Measurements from ENCODE around the gene COMMD1.
"Not testable (repeated sequence)": the region's sequence is repeated elsewhere in the genome, so short reads cannot be mapped to it uniquely, and the experiment has no call there.

COMMD1 gene

DNA sequence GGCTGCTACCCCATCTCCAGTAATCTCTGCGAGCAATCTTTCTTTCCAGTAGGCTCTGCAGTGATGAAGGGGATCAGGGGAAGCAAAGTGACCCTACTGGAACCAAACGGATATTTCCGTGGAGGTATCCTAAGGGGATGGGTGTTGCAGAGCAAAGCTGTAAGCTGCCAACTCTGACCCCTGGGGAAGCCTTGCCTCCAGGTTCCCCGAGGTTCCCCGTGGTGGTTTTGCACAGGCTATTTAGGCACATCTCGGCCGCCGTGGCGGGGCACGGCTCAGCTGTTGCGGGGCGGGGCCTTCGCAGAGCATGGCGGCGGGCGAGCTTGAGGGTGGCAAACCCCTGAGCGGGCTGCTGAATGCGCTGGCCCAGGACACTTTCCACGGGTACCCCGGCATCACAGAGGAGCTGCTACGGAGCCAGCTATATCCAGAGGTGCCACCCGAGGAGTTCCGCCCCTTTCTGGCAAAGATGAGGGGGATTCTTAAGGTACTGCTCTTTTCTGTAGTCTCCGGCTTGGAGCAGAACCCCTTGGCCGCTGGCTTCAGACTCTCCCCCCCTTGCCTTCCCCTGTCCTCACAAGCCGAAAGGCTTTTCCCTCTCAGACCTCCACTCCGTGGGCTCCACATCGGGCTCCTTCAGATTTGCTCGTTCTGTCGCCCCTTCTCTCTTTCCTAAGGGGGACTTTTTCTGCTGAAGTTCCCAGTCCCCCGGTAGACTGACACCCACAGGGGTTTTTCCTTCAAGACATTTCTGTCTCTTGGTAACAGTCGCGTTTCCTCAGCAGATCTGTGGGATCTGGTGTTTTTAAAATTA, at the start of gene COMMD1:
Gene COMMD1 (plus strand): TSS at position 303 of the 814 bp plus-strand sequence. CDS start 5 bp downstream, at position 308.
- peak; percentile 71 for DNase-seq (ENCODE audit: low spot score)

DNA sequence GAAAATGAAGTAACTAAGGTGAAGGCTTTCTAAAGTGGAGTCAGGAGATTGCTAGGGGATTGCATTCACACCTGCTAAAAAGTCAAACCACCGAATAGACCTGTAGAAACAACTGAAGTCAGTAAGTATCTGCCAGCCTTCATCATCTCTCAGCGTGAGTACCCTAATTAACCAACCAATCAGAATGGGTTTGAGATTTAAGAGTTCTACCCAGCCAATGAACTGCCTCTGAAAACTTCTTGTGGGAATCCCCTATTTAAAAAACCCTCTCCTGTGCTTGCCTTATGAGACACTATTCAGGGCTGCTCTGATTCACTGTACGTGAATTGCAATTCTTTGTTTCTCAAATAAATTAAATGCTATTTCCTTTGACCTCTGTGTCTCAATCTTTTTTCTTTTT, 48.2 kb upstream of the COMMD1 start:
- no peak for DNase-seq (ENCODE audit: low spot score)

DNA sequence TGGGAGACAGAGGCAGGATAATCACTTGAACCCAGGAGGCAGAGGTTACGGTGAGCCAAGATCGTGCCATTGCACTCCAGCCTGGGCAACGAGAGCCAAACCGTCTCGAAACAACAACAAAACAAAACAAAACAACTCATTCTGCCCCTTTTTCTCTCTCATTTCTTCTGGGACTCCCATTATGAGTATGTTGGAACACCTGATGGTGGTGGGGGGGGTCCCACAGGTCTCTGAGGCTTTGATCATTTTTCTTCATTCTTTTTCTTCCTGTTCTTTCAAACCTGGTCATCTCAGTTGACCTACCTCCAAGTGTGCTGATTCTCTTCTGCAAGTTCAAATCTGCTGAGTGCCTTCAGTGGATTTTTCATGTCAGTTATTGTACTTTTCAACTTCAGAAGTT, 43.4 kb upstream of the COMMD1 start:
- DNase-seq (ENCODE audit: low spot score), result no peak

DNA sequence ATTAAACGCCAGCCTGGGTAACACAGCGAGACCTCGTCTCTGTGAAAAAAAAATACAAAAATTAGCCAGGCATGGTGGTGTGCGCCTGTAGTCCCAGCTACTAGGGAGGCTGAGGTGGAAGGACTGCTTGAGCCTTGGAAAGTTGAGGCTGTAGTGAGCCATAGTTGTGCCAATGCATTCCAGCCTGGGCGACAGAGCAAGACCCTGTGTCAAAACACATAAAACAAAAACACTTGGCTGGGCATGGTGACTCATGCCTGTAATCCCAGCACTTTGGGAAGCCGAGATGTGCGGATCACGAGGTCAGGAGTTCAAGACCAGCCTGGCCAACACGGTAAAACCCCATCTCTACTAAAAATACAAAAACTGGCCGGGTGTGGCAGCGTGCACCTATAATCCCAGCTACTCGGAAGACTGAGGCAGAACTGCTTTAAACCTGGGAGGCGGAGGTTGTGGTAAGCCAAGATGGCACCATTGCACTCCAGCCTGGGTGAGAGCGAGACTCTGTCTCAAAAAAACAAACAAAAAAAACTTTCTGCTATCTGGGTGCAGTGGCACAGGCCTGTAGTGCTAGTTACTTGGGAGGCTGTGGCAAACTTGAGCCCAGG, 38.9 kb upstream of the COMMD1 start:
- DNase-seq (ENCODE audit: low spot score), result not testable (repeated sequence)

DNA sequence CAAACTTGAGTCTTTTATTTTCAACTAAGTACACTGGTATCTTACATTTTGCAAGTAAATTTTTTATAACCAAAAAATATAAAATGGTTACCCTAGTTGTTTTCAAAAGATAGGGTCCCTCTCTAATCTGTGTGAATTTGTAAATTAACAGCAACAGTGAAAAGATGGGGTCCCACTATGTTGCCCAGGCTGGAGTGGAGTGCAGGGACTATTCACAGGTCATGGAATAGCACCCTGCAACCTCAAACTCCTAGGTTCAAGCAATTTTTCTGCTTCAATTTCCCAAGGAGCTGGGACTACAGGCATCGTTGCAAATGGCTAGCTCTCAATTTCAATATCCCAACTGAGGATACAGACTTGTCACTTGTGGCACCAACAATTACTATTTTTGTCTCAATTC, 29.1 kb upstream of the COMMD1 start:
- no peak for DNase-seq (ENCODE audit: low spot score)

DNA sequence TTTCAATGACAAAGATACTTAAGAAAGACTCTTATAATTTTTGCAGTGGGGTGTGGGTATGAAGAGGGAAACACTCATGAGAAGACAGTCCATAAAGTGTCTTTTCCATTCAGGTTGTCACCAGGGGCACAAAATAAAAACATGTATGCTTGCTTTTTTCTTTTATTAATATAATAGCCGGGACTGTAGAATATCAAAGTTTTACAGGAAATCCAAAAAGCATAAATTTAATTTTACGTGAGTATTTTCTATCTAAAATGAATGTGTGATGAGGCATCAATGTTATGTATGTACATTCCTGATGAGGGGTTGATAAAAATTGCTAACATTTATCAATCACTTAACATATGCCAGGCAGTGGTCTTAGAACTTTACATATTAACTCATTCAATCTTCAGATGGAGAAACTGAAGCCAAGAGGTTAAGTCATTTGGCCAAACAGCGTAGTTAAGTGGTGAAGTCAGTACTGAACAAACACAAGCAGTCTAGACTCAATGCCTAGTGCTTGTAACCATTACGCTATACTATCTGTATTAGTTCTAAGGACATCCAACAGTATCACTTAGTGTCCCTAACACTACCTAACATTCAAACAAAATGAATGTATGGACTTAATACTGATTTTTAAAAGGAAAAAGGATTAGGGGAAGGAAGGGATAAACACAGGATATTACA, 27.8 kb upstream of the COMMD1 start:
- no peak for DNase-seq (ENCODE audit: low spot score)

DNA sequence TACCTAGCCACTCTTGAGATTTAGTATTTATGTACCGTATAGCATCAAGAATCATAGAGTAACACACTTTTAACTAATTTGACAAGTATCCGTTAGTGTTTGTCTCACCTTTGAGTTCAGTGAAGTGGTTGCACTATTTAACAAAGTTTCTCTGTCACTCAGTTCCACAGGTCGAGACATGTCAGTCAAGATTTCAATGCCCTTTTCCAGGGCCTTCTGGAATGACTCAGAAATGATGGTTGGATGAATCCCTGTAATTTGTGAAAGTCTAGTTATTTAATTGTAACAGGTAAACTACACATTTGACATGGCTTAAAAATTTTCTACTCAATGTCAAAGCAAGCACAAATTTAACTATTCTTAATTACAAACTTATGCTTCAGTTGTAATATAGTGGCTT, 26.7 kb upstream of the COMMD1 start:
- DNase-seq (ENCODE audit: low spot score), result no peak

DNA sequence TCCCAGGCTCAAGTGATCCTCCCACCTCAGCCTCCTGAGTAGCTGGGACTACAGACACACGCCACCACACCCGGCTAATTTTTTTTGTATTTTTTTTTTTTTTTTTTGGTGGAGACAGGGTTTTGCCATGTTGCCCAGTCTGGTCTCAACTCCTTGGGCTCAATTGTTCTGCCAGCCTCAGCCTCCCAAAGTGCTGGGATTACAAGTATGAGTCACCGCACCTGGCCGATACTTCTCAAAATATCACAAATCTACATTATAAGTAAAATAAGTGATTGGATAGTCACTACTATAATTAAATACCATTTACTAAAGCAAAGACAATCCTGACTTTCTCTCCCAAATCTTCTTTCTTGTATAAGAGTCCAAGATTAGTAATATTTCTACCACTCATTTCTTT, 26.1 kb upstream of the COMMD1 start:
- DNase-seq (ENCODE audit: low spot score), result not testable (repeated sequence)

DNA sequence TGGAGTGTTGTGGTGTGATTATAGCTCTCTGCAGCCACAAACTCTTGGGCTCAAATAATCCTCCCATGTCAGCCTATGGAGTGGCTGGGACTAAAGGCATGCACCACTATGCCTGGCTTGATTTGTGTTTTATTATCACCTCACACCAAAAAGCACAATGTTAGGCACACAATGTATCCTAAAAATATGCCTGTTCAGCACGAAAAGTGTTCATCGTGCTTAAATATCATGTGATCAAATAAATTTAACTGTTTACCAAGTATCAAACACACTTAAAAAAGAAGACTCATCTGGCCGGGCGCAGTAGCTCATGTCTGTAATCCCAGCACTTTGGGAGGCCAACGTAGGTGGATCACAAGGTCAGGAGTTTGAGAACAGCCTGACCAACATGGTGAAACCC, 22.6 kb upstream of the COMMD1 start:
- DNase-seq (ENCODE audit: low spot score), result no peak

DNA sequence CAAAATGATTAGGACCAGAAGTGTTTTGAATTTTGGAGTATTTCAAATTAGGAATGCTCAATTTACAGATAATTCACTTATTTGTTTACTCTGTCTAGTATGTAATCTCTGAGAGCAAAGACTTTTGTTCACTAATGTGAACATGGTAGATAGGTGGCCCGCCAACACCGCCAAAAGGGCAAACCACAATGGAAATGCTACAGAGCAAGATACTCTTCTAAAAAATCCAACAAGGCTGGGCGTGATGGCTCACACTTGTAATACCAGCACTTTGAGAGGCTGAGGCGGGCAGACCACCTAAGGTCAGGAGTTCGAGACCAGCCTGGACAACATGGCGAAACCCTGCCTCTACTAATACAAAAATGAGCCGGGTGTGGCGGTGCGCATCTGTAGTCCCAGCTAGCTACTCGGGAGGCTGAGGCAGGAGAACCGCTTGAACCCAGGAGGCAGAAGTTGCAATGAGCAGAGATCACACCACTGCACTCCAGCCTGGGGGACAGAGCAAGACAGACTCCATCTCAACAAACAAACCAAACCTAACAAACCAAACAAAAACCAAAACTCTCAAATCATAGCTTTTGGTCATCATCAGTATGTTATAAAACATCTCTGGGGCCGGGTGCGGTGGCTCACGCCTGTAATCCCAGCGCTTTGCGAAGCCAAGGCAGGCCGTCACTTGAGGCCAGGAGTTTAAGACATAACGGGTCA, 19.4 kb upstream of the COMMD1 start:
- no peak for DNase-seq (ENCODE audit: low spot score)

DNA sequence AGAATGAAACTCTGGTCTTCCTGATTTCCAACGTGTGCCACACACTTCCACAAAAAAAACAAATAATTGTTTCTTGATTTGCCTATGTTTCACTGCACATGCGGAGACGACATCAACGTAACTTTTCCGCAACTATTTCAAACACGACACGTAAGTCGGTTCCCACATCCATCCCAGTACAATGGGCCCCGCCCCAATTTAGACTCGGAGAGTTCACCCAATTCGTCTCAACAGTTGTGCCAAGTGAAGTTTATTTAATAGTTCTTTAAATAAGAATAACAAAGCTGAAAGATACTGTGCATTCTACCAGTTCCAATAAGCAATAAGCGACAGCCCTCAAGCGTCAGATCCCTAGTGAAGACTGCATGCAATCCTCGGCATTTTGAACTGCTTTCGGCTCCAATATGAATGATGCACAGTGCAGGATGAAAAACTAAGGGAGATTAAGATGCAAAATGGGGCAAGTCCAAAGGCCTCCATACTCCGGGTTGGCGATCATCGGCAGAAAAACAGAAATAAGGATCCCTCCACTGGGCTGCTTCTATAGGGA, 17.7 kb upstream of the COMMD1 start:
- DNase-seq (ENCODE audit: low spot score), result peak; percentile 27

DNA sequence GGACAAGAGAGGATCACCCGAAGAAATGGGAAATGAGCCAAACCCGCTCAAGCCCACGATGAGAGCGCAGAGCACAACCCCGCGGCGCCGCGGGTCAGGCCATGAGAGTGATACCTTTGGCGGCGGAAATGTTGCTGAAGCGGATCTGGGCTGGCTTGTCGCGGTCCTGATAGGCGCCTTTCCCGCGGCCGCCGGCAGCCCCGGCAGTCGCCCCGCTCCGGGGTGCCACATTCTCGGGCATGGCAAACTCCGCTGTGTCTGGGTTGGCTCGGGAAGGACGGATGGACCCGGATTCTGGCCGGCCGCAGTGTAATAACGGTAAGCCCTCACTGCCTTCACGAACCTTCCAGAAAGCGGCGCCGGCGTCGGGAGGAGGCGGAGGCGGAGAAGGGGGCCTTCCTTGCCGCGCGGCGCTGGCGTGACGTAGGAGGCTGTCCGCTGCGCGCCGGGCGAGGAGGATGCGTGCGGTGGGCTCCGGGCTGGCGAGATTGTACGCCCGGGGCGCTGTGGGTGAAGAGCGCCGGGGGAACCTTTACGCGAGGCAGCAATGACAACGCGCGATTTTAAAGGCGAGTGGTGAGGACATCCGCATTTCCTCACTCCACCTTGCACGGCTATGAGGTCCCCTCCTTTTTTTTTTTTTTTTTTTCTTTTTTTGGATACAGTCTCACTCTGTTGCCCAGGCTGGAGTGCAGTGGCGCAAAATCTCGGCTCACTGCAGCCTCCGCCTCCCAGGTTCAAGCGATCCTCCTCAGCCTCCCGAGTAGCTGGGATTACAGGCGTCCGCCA, 17.0 kb upstream of the COMMD1 start, which contains the start of gene CCT4:
Gene CCT4 (minus strand): TSS at position 390 of the 789 bp plus-strand sequence. CDS start 149 bp downstream, at position 241.
- DNase-seq (ENCODE audit: low spot score), result peak; percentile 77

DNA sequence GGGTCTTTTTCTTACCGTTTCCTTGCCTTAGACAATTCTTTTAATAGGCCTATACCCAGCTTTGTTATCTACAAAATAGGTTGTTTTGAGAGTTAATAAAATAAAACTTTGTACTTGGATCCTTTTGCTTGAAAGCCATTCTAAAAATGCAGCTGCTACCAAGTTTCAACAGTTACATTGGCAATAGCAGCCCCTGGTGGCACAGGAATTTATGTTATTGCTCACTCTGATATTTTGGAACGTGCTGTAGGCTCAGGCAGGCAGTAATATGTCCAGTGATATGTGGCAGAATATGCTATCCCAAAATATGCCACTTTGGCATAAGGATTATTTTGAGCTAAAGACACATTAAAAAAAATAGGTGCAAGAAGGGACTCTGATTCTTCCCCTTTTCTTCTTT, 6.7 kb upstream of the COMMD1 start:
- DNase-seq (ENCODE audit: low spot score), result no peak

DNA sequence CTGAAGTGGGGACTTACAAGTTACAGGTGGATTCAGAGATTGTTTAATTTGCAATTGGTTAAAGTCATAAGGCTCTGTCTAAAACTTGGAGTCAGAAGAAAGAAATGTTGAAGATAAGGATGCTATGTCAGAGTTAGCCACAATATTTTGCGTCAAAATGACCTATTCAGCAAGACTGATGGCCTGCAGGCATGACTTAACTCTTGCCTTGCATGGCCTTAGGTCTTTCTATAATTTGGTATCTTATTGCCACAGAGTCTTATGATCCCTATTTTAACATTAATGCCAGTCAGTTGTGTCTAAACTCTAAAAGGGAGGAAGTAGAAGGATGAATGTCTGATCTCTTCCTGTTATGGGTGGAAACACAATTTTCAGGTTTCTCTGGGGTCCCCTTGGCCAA, 5.2 kb upstream of the COMMD1 start:
- DNase-seq (ENCODE audit: low spot score), result no peak

DNA sequence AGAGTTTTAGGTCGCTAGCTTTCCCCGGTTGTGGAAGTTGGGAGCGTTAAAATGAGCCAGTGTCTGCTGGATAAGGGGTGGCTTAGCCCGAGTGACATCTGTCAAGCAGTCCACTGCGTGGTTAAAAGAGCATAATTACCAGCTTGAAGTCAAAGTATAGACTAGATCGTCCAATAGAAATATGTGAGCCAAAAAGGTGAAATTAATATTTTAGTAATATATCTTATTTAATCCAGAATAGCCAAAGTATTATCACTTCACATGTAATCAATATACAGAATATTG, 654 bp downstream of the COMMD1 start:
- DNase-seq (ENCODE audit: low spot score), result no peak

DNA sequence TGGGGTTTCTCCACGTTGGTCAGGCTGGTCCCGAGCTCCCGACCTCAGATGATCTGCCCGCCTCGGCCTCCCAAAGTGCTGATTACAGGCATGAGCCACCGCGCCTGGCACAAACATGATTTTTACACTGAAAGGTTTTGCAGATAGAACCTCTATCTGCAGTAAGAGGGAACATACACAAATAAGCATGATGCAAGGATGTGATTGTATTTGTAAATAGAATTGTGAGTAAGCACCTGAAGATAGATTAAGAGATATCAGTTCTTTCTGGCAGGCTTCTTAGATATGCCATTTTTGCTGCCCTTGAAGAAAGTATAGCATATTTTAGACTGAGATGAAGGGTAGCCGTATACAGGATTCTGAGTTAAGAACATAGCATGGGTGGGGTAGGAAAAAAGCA, 3.6 kb downstream of the COMMD1 start:
- DNase-seq (ENCODE audit: low spot score), result no peak

DNA sequence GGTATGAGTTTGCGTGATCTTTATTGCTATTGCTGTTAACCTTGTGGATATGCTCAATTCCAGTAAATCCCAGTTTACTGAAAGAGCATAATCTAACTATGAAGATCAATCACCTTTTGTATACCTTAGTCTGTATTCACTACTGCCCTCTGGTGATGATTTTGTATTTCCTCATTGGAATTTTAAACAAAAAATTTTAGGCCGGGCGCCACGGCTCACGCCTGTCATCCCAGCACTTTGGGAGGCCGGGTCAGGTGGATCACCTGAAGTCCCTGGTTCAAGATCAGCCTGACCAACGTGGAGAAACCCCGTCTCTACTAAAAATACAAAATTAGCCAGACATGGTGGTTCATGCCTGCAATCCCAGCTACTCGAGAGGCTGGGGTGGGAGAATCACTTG, 5.1 kb downstream of the COMMD1 start:
- no peak for DNase-seq (ENCODE audit: low spot score)

DNA sequence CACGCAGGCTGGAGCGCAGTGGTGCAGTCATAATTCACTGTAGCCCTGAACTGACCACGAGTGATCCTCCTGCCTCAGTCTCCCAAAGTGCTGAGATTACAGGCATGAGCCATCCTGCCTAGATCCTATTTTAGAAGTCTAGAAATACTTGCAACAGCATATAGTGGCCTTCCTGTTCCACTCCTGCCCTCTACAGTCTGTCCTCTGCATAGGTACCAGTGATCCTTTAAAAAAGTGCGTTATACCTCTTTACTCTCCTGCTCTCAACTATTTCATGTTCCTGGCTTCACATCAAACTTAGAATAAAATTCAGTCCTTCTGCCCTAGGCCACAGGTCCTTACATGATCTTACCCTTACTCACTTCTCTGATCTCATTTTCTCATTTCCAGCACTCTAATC, 6.0 kb downstream of the COMMD1 start:
- DNase-seq (ENCODE audit: low spot score), result no peak

DNA sequence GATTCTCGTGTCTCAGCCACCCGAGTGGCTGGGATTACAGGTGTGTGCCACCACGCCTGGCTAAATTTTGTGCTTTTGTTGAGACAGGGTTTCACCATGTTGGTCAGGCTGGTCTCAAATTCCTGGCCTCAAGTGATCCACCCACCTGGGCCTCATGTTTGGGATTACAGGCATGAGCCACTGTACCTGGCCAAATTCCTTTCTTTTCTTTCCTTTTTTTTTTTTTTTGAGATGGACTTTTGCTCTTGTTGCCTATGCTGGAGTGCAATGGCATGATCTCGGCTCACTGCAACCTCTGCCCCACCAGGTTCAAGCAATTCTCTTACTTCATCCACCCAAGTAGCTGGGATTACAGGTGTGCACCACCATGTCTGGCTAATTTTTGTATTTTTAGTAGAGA, 9.3 kb downstream of the COMMD1 start:
- not testable (repeated sequence) for DNase-seq (ENCODE audit: low spot score)

DNA sequence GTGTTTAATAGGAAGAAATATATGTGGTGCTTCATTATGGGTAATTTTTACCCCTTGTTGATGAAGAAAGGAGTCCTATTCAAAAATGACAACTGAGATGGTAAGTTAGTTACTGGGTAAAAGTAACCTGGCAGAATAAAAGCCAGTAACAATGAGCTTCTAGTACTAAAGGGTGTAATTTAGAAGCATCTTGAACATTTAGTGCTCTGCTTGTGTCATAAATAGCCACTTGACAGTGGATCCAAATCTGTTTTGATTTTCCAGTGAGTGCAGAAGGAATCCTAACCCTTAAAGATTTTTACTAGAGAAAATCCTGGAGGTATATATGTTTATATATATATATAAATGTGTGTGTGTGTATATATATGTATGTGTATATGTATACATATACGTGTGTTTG, 15.1 kb downstream of the COMMD1 start:
- no peak for DNase-seq (ENCODE audit: low spot score)

DNA sequence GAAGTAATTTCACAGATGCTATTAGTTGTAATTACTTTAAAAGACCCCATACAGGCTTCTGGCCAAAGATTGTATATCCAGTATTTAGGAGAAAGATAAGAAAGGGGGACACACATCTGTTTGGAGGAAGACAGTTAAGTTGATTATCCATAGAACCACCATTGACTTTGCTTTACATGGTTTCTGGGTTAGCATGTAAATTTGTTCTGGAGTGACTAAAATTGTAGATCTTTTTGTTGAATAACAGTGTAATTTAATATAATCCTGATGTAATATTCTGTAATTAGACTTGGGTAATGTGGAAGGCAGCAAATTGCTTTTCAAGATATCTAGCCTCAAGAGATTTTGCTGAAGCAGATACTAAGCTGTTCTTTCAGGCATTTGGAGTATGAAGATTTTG, 17.2 kb downstream of the COMMD1 start:
- DNase-seq (ENCODE audit: low spot score), result no peak
